Stimulated activated naive B cell treated with anti-CD40 and anti-IgM and Interleukin-4, amounts not matched to agents 10 μg/mL and 1 μg/mL and 100 μg/mL, for 72 hours (primary cell): ENCODE results near the gene ATAD5.
"Not testable (repeated sequence)": the region's sequence is repeated elsewhere in the genome, so short reads cannot be mapped to it uniquely, and the experiment has no call there.

Experiments used
- ATAC-seq, 2 donors: fragments of 150-1000 bp; cut with Tn5 transposase; replicated peaks; 2 replicates each; pipeline ENCODE4 v1.10.0; 2021; ENCODE audit warnings: moderate library complexity in 1 of 2
- DNase-seq: peaks from one replicate; pipeline ENCODE4 v3.0.0; 2021
- H3K27ac Mint-ChIP-seq: one replicate; pipeline ENCODE4 v1.8.0; 2022; ENCODE audit warnings: mild to moderate bottlenecking, mixed read lengths
- H3K27me3 Mint-ChIP-seq, 2 donors: one replicate each; pipeline ENCODE4 v1.8.0; 2022; ENCODE audit warnings: mixed read lengths in 2 of 2
- H3K36me3 Mint-ChIP-seq, 2 donors: one replicate each; pipeline ENCODE4 v1.8.0; 2022; ENCODE audit warnings: mixed read lengths in 2 of 2, mild to moderate bottlenecking in 1 of 2
- H3K4me1 Mint-ChIP-seq, 2 donors: one replicate each; pipeline ENCODE4 v1.8.0; 2022; ENCODE audit warnings: mixed read lengths in 2 of 2, mild to moderate bottlenecking in 1 of 2
- H3K4me3 Mint-ChIP-seq, 2 donors: one replicate each; pipeline ENCODE4 v1.8.0; 2022; ENCODE audit warnings: mild to moderate bottlenecking in 2 of 2, mixed read lengths in 2 of 2, moderate library complexity in 1 of 2
- H3K9me3 Mint-ChIP-seq, 2 donors: one replicate each; pipeline ENCODE4 v1.8.0; 2022; ENCODE audit warnings: mixed read lengths in 2 of 2, mild to moderate bottlenecking in 1 of 2

The ATAD5 gene

GRCh38 chr17:30913955-30914354 is 82.2 kb downstream of the ATAD5 start:
- Mint-ChIP-seq H3K9me3 (peaks cover 0 to 1% of the 10 kb centered on the region in 2 donors), H3K4me3 (no peak overlapping the region), H3K36me3 (peaks cover 2 to 4% of the 10 kb centered on the region in 2 donors), H3K27ac (no peak overlapping the region), H3K4me1 (peaks cover 4 to 11% of the 10 kb centered on the region in 2 donors), H3K27me3 (no peaks in the 10 kb centered on the region)
- DNase-seq (no peak), ATAC-seq (no peak)

- H3K27ac Mint-ChIP-seq = no peak overlapping the region
- H3K4me3 Mint-ChIP-seq = no peak overlapping the region
Measured at GRCh38 chr17:30915833-30916611, 84.3 kb downstream of the ATAD5 start.

GRCh38 chr17:30917050-30917449 is 85.3 kb downstream of the ATAD5 start:
- no peaks in the 10 kb centered on the region for H3K36me3 Mint-ChIP-seq
- ATAC-seq = no peak
- H3K4me1 Mint-ChIP-seq = peaks cover 12 to 16% of the 10 kb centered on the region in 2 donors
- DNase-seq = no peak
- no peak overlapping the region for H3K4me3 Mint-ChIP-seq
- H3K9me3 Mint-ChIP-seq = no peaks in the 10 kb centered on the region
- no peaks in the 10 kb centered on the region for H3K27me3 Mint-ChIP-seq
- H3K27ac Mint-ChIP-seq = no peak overlapping the region

More at GRCh38 chr17:30915833-30916611, 84.3 kb downstream of the ATAD5 start:
- Mint-ChIP-seq H3K36me3 (no peaks in the 10 kb centered on the region), H3K4me1 (peaks cover 7 to 9% of the 10 kb centered on the region in 2 donors), H3K9me3 (no peaks in the 10 kb centered on the region), H3K27me3 (no peaks in the 10 kb centered on the region)
- DNase-seq = no peak
- no peak for ATAC-seq

- peak overlapping the region; percentile 25 for H3K27ac Mint-ChIP-seq
- peaks cover 0 to 4% of the 10 kb centered on the region in 2 donors for H3K27me3 Mint-ChIP-seq
- H3K9me3 Mint-ChIP-seq = no peaks in the 10 kb centered on the region
- H3K4me3 Mint-ChIP-seq = no peak overlapping the region
- no peak for DNase-seq
- peaks cover 19 to 23% of the 10 kb centered on the region in 2 donors for H3K4me1 Mint-ChIP-seq
- H3K36me3 Mint-ChIP-seq = peaks cover 9 to 11% of the 10 kb centered on the region in 2 donors
- no peak for ATAC-seq
Measured at GRCh38 chr17:30920282-30920681, 88.5 kb downstream of the ATAD5 start.

- peaks cover 0 to 4% of the 10 kb centered on the region in 2 donors for H3K27me3 Mint-ChIP-seq
- H3K27ac Mint-ChIP-seq = peak overlapping the region; percentile 88
- peaks cover 19 to 23% of the 10 kb centered on the region in 2 donors for H3K4me1 Mint-ChIP-seq
- H3K9me3 Mint-ChIP-seq = no peaks in the 10 kb centered on the region
- peaks cover 11 to 16% of the 10 kb centered on the region in 2 donors for H3K36me3 Mint-ChIP-seq
- peak overlapping the region; percentile 91 for H3K4me3 Mint-ChIP-seq
- ATAC-seq (no peak), DNase-seq (no peak)
Measured at GRCh38 chr17:30920683-30921543, 89.1 kb downstream of the ATAD5 start.

- peak; percentile 43 for DNase-seq
- Mint-ChIP-seq H3K27ac (peak within 1 kb of the TSS; percentile 92), H3K27me3 (peaks cover 0 to 4% of the 10 kb centered on the region in 2 donors), H3K4me1 (peaks cover 25 to 30% of the 10 kb centered on the region in 2 donors), H3K36me3 (peaks cover 18 to 24% of the 10 kb centered on the region in 2 donors), H3K9me3 (no peaks in the 10 kb centered on the region), H3K4me3 (peak within 1 kb of the TSS; percentile 91 to 92)
- peak; percentile 80 to 83 for ATAC-seq
Measured at GRCh38 chr17:30921544-30922196, 89.9 kb downstream of the ATAD5 start, which contains the start of gene ADAP2. TSS of gene ADAP2 (plus strand) at chr17:30921945. CDS start at chr17:30922015, 70 bp downstream.

- Mint-ChIP-seq H3K36me3 (peaks cover 24 to 29% of the 10 kb centered on the region in 2 donors), H3K4me1 (peaks cover 29 to 34% of the 10 kb centered on the region in 2 donors), H3K9me3 (no peaks in the 10 kb centered on the region), H3K27ac (peak overlapping the region; percentile 92), H3K4me3 (peak overlapping the region; percentile 91 to 92), H3K27me3 (peaks cover 0 to 4% of the 10 kb centered on the region in 2 donors)
- ATAC-seq (peak; percentile 59 to 63), DNase-seq (peak; percentile 27)
Measured at GRCh38 chr17:30922235-30923030, 90.7 kb downstream of the ATAD5 start.

- Mint-ChIP-seq H3K9me3 (no peaks in the 10 kb centered on the region), H3K36me3 (peaks cover 28 to 36% of the 10 kb centered on the region in 2 donors), H3K27me3 (peaks cover 0 to 4% of the 10 kb centered on the region in 2 donors), H3K4me1 (peaks cover 29 to 34% of the 10 kb centered on the region in 2 donors), H3K27ac (no peak overlapping the region), H3K4me3 (no peak overlapping the region)
- DNase-seq = no peak
- ATAC-seq = no peak
Measured at GRCh38 chr17:30924341-30924740, 92.6 kb downstream of the ATAD5 start.

GRCh38 chr17:30926516-30926915 is 94.8 kb downstream of the ATAD5 start:
- Mint-ChIP-seq H3K36me3 (peaks cover 38 to 46% of the 10 kb centered on the region in 2 donors), H3K27me3 (peaks cover 0 to 4% of the 10 kb centered on the region in 2 donors), H3K9me3 (no peaks in the 10 kb centered on the region), H3K4me1 (peaks cover 18 to 20% of the 10 kb centered on the region in 2 donors), H3K27ac (no peak overlapping the region), H3K4me3 (no peak overlapping the region)
- peak in 1 of 2 donors; percentile 24 for ATAC-seq
- DNase-seq = no peak

- Mint-ChIP-seq H3K4me1 (peaks cover 12 to 15% of the 10 kb centered on the region in 2 donors), H3K27me3 (peaks cover 0 to 3% of the 10 kb centered on the region in 2 donors), H3K36me3 (peaks cover 39 to 53% of the 10 kb centered on the region in 2 donors)
Measured at GRCh38 chr17:30927756-30928155, 96.0 kb downstream of the ATAD5 start.

GRCh38 chr17:30928584-30928983 is 96.8 kb downstream of the ATAD5 start:
- no peak for DNase-seq
- H3K36me3 Mint-ChIP-seq = peaks cover 39 to 52% of the 10 kb centered on the region in 2 donors

More at GRCh38 chr17:30927756-30928155, 96.0 kb downstream of the ATAD5 start:
- Mint-ChIP-seq H3K4me3 (no peak overlapping the region), H3K27ac (no peak overlapping the region), H3K9me3 (no peaks in the 10 kb centered on the region)
- no peak for ATAC-seq
- DNase-seq = no peak

GRCh38 chr17:30929081-30929633 is 97.4 kb downstream of the ATAD5 start:
- Mint-ChIP-seq H3K27ac (no peak overlapping the region), H3K4me3 (no peak overlapping the region), H3K27me3 (no peaks in the 10 kb centered on the region), H3K36me3 (peaks cover 42 to 52% of the 10 kb centered on the region in 2 donors), H3K4me1 (peaks cover 10 to 11% of the 10 kb centered on the region in 2 donors), H3K9me3 (no peaks in the 10 kb centered on the region)
- ATAC-seq (no peak), DNase-seq (no peak)

More at GRCh38 chr17:30928584-30928983, 96.8 kb downstream of the ATAD5 start:
- H3K27ac Mint-ChIP-seq = no peak overlapping the region
- peaks cover 10 to 11% of the 10 kb centered on the region in 2 donors for H3K4me1 Mint-ChIP-seq
- no peak for ATAC-seq
- H3K4me3 Mint-ChIP-seq = no peak overlapping the region
- no peaks in the 10 kb centered on the region for H3K9me3 Mint-ChIP-seq
- H3K27me3 Mint-ChIP-seq = no peaks in the 10 kb centered on the region

- DNase-seq, ATAC-seq, H3K27ac Mint-ChIP-seq, H3K9me3 Mint-ChIP-seq, H3K27me3 Mint-ChIP-seq, H3K4me3 Mint-ChIP-seq: not testable (repeated sequence)
- peaks cover 40 to 49% of the 10 kb centered on the region in 2 donors for H3K36me3 Mint-ChIP-seq
- peaks cover 10 to 11% of the 10 kb centered on the region in 2 donors for H3K4me1 Mint-ChIP-seq
Measured at GRCh38 chr17:30929861-30930260, 98.1 kb downstream of the ATAD5 start.
